Mucosa of descending colon (tissue), 3 donors: ENCODE data around the gene EPB41L1. TPM values are rescaled to one million over a fixed set of nuclear protein-coding genes. Genes with fewer than 3 reads are reported as not detected.

ENCODE experiments used
- ATAC-seq: fragments of 200-7000 bp; cut with Tn5 transposase; one replicate; pipeline ENCODE4 v1.9.1; 2020; ENCODE audit warnings: mild to moderate bottlenecking, moderate library complexity
- DNase-seq, 3 donors: peaks; one replicate each; pipeline ENCODE4 v3.0.0-alpha.2; 2020
- H3K36me3 ChIP-seq: fragments of 200-600 bp; one replicate; pipeline ENCODE4 v1.8.0; 2021; ENCODE audit warnings: low read depth, mild to moderate bottlenecking
- H3K4me1 ChIP-seq: fragments of 200-600 bp; one replicate; pipeline ENCODE4 v1.8.0; 2021; ENCODE audit warnings: low read depth, mild to moderate bottlenecking
- H3K4me3 ChIP-seq: fragments of 200-600 bp; one replicate; pipeline ENCODE4 v1.8.0; 2021; ENCODE audit warnings: mild to moderate bottlenecking
- H3K9me3 ChIP-seq: fragments of 200-600 bp; one replicate; pipeline ENCODE4 v1.8.0; 2021; ENCODE audit warnings: mild to moderate bottlenecking
- CTCF ChIP-seq: fragments of 200-600 bp; IDR thresholded peaks from one replicate; pipeline ENCODE4 v1.8.0; 2022; ENCODE audit warnings: antibody characterized with exemption, mild to moderate bottlenecking
- intact Hi-C, 2 donors: fragments of 100-400 bp; cut with DNase I in 1 of 2; cut with micrococcal nuclease in 1 of 2; formaldehyde crosslinking; loops; one replicate each; pipeline versions ENCODE4 v1.11.0 to v1.11.1; 2022; cut with DNase I, micrococcal nuclease
- total RNA-seq, 3 donors: library from RNA; stranded (reverse); fragmentation: NEBNext Ultra II Directional in 2 of 3; extraction: Animal tissue kit (Norgen Biotek cat#: 25700) in 2 of 3; gene quantifications; one replicate each; pipeline versions ENCODE4 v1.2.1 to v1.2.4, GENCODE V29; 2021 to 2023
- donor health status: DM: no; HTN: no; CAD: no; lungs with moderate emphysema.
- donor health status: DM: no; HTN: no; CAD: no.
- donor health status: DM: no; HTN: yes; CAD: no.

EPB41L1 gene
- total RNA-seq, 3 donors from 2014 or later: 41.0 to 95.3 (median 71.7) TPM

GRCh38 chr20:36237477-36237876, 82.9 kb downstream of the EPB41L1 start:
- no peaks in the 10 kb centered on the region for H3K9me3 ChIP-seq
- DNase-seq (no peak), ATAC-seq (no peak)
- TF ChIP-seq CTCF: no peak
- no peak overlapping the region for H3K4me3 ChIP-seq
- H3K4me1 ChIP-seq: peaks cover 18% of the 10 kb centered on the region
- H3K36me3 ChIP-seq: no peaks in the 10 kb centered on the region
- intact Hi-C loops: no loop called here

GRCh38 chr20:36238153-36238552, 83.6 kb downstream of the EPB41L1 start:
- no peaks in the 10 kb centered on the region for H3K36me3 ChIP-seq
- peaks cover 18% of the 10 kb centered on the region for H3K4me1 ChIP-seq
- intact Hi-C loops: no loop called here
- DNase-seq: no peak
- no peak overlapping the region for H3K4me3 ChIP-seq
- no peaks in the 10 kb centered on the region for H3K9me3 ChIP-seq
- no peak for TF ChIP-seq CTCF
- ATAC-seq: no peak

DNA sequence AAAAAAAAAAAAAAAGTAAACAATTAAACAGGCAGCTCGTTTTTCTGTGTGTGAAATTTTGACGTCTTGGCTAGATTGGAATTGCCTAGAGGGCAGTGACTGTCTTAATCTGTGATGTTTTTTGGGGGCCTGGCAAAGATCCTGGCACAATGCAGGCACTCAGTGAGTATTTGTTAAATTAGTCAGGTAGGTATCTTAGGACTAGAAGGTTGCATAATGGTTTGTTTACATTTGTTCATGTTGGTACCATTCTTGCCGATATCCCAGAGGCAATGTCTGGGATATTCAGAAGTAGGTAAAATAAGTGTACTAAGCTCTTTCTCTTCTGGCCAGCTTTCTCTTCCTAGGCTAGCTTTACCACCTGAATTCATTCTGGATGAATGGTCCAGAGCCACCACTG, 84.2 kb downstream of the EPB41L1 start:
- H3K36me3 ChIP-seq: no peaks in the 10 kb centered on the region
- peaks cover 18% of the 10 kb centered on the region for H3K4me1 ChIP-seq
- no peak for TF ChIP-seq CTCF
- ATAC-seq (no peak), DNase-seq (no peak)
- H3K4me3 ChIP-seq: no peak overlapping the region
- intact Hi-C loops: no loop called here
- no peaks in the 10 kb centered on the region for H3K9me3 ChIP-seq

DNA sequence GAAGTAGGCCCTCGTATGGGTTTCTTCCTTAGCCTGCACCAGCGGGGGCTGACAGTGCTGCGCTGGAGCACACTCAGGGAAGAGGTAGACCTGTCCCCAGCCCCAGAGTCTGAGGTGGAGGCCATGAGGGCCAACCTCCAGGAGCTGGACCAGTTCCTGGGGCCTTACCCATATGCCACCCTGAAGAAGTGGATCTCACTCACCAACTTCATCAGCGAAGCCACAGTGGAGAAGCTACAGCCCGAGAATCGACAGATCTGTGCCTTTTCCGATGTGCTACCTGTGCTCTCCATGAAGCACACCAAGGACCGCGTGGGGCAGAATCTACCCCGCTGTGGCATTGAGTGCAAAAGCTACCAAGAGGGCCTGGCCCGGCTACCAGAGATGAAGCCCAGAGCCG, 85.5 kb downstream of the EPB41L1 start:
- H3K4me3 ChIP-seq: no peak overlapping the region
- no peak for DNase-seq
- peaks cover 18% of the 10 kb centered on the region for H3K4me1 ChIP-seq
- no peaks in the 10 kb centered on the region for H3K9me3 ChIP-seq
- ATAC-seq: no peak
- intact Hi-C loops: no loop called here
- no peaks in the 10 kb centered on the region for H3K36me3 ChIP-seq
- no peak for TF ChIP-seq CTCF

- no peaks in the 10 kb centered on the region for H3K9me3 ChIP-seq
- TF ChIP-seq CTCF: no peak
- no peak for DNase-seq
- ATAC-seq: no peak
- intact Hi-C loops: no loop called here
- H3K36me3 ChIP-seq: peaks cover 8% of the 10 kb centered on the region
- H3K4me3 ChIP-seq: no peak overlapping the region
- peaks cover 12% of the 10 kb centered on the region for H3K4me1 ChIP-seq
Measured at GRCh38 chr20:36241678-36242077, 87.1 kb downstream of the EPB41L1 start.

- no peak overlapping the region for H3K4me3 ChIP-seq
- H3K4me1 ChIP-seq: no peaks in the 10 kb centered on the region
- DNase-seq (no peak), ATAC-seq (no peak)
- H3K9me3 ChIP-seq: no peaks in the 10 kb centered on the region
- peaks cover 12% of the 10 kb centered on the region for H3K36me3 ChIP-seq
- intact Hi-C loops: no loop called here
- TF ChIP-seq CTCF: no peak
Measured at GRCh38 chr20:36243726-36244125, 89.2 kb downstream of the EPB41L1 start.
